GM10266 (cell line): ENCODE results near the gene CREB1.

Source experiments
- DNase-seq: peaks from one replicate; pipeline ENCODE4 v3.0.0; 2012; ENCODE audit errors: extremely low spot score
- TF ChIP-seq, protein P1 (sequence below): IDR thresholded peaks from 2 replicates; pipeline ENCODE4 v1.5.1; 2012; ENCODE audit warnings: mild to moderate bottlenecking, low read depth; ENCODE audit not compliant: control insufficient read depth, insufficient read depth; ENCODE audit errors: missing control alignments

CREB1 gene

DNA sequence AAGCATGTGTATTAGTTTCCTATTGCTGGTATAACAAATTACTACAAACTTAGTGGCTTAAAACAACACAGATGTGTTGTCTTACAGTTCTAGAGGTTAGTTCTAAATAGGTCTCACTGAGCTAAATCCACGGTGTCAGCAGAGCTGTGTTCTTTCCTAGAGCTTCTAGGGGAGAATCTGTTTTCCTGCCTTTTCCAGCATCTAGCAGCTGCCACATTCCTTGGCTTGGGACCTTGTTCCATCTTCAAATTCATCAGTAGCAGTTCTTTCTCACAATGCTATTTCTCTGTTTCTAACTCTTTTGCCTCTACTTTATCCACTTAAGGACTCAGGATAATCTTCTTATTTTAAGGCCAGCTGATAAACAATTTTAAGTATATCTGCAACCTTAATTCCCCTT, 32.2 kb upstream of the CREB1 start:
- TF ChIP-seq, protein P1, sequence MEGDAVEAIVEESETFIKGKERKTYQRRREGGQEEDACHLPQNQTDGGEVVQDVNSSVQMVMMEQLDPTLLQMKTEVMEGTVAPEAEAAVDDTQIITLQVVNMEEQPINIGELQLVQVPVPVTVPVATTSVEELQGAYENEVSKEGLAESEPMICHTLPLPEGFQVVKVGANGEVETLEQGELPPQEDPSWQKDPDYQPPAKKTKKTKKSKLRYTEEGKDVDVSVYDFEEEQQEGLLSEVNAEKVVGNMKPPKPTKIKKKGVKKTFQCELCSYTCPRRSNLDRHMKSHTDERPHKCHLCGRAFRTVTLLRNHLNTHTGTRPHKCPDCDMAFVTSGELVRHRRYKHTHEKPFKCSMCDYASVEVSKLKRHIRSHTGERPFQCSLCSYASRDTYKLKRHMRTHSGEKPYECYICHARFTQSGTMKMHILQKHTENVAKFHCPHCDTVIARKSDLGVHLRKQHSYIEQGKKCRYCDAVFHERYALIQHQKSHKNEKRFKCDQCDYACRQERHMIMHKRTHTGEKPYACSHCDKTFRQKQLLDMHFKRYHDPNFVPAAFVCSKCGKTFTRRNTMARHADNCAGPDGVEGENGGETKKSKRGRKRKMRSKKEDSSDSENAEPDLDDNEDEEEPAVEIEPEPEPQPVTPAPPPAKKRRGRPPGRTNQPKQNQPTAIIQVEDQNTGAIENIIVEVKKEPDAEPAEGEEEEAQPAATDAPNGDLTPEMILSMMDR, result no peak
- DNase-seq, result no peak

DNA sequence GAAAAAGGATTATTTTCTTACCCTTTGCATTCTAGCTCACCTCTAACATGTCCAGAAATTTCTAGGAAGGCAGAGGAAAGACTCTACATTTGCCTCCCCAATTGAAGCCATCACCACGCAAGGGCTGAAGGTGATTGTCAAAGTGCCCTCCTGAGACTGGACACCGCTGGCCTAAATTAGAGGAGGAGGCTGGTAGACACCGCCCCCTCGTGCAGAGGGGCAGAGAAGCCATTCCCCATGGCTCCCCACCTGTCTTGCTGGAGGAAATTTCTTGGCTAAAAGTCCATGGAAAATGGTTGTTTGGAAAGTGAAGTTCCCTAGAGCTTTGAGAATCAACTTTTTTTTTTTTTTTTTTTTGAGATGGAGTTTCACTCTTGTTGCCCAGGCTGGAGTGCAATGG, 31.3 kb upstream of the CREB1 start:
- TF ChIP-seq, protein P1, result no peak
- DNase-seq, result no peak

DNA sequence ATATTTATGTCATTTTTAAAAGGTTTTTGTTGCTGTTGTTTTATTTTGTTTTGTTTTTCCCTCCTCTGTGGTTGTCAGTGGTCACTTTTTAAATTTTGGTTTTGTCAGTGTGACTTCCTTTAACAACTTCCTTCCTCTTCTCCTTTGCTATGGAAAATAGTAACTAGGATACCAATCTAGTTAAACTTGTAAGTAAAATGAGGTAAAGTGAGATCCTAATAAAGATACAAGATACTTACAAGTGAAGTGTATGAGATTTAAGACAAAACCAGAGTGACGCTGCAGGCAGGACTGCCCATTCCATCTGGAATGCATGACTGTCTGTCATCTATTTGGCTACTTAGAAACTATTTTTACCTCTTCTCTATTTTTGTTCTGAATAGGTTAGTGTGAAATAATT, 30.6 kb upstream of the CREB1 start:
- DNase-seq, result no peak
- TF ChIP-seq, protein P1, result no peak

DNA sequence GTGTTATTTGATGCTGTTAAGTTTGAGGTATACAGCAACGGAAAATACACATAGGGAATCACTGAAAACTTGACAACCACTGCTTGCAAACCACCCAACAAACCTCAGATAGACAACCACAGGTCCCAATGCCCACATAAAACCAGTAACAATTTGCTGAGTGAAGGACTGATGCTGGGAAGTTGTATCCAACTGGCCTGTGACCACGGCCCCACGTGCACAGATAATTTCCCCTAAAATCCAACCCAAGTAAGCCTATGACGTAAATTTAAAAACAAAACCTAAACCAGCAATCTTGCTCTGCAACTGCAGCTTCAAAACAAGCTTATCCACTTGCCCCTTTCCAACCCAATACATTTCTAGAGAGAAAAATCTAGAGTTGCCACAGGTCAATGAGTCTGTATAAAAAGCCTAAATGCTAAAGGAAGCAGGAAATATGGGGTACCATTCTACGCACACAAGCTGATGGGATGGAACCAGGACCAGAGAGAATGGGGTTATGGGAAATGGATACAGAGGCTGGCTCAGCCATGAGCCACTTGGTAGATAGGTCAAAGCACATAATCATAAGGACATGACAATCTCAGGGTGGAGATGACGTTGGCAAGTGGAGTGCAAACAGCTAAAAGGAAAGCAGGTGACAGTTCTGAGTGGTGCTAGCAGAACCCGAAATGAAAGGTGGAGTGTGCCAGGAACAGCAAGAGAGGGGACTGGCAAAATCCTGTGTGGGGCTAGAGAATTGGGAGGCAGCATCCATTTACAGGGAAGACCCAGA, 27.8 kb upstream of the CREB1 start:
- no peak for DNase-seq
- TF ChIP-seq, protein P1, result no peak

DNA sequence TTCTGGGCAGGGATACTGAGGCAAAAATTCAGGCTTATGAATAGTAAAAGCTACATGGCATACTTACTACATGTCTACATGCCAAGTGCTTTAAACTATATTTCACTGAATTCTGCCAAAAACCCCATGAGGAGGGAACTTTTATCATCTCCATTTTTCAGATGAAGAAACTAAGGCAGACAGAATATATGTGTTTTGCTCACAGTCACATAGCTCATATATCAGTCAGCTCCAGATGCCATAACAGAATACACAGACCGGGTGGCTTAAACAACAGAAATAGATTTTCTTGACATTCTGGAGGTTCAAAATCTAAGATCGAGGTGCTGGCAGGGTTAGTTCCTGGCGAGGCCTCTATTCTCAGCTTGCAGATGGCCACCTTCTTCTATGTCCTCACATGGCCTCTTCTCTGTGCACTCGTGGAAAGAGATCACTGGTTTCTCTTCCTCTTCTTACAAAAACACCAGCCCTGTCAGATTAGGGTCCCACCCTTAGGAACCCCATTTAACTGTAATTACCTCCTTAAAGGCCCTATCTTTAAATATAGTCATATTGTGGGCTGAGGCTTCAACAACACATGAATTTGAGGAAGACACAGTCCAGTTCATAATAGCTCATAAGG, 27.1 kb upstream of the CREB1 start:
- TF ChIP-seq, protein P1, result no peak
- DNase-seq, result no peak

DNA sequence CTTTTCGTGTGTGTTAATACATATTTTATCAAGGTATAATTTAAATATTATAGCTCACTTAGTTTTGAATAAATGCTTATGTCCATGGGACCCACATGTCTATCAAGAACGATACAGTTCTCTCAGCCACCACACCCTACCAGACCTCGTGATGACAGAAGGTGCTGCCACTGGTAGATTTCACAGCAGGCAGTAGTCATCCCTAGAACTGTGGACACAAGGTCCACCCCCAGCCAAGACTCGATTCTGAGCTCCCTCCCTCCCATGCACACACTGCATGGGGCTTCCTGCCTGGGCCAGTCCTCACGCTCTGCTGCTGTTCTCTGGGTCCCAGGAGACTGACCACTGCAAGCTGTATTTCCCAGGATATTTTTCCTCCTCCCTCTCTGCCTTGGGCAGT, 26.5 kb upstream of the CREB1 start:
- peak; percentile 58 for DNase-seq
- TF ChIP-seq, protein P1, result no peak

DNA sequence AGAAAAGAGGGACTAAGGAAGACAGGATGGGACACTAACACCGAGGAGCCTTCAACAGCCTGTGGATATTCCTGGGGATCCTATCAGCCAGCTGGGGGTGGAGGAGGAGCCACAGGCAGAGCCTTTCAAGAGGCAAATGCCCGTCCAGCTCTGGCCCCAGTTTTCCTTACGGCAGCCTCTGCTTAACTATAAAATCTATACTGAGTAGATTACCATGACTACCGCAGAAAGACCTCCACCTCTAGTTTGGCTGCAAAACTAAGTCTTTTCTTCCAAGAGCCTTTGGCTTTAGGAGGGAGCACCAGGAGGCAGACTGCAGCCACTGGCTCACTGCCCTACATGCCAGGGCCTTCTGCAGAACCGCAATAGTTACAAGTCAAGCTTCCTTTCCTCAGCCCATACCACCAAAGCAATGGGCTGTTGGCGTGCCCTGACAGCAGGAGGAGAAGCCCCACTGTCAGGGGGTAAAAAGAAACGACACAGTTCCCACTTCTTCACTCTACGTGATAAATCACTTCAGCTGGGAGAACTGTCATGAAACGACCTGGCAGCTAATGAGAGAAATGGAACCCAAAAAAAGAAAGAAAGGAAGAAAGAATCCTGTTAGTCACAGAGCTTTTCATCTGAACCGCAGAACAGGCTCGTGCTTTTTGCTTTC, 25.1 kb upstream of the CREB1 start:
- TF ChIP-seq, protein P1, result no peak
- no peak for DNase-seq
